Loucy (cell line): ENCODE results near the gene SDK1.

Source experiments
- H2AFZ ChIP-seq: fragments of 200-600 bp; sonication (generic); 2 replicates; pipeline ENCODE4 v1.6.0; 2016; ENCODE audit warnings: antibody characterized with exemption, mild to moderate bottlenecking, low read length, moderate library complexity
- H3F3A ChIP-seq: fragments of 200-600 bp; 2 replicates; pipeline ENCODE4 v1.6.0; 2016; ENCODE audit warnings: antibody characterized with exemption, low read depth, mild to moderate bottlenecking
- H3K27me3 ChIP-seq: fragments of 200-600 bp; sonication (generic); 2 replicates; pipeline ENCODE4 v1.6.1; 2014; ENCODE audit warnings: low read length, mild to moderate bottlenecking; ENCODE audit not compliant: insufficient read depth, poor library complexity, severe bottlenecking
- H3K36me3 ChIP-seq: fragments of 200-600 bp; sonication (generic); 2 replicates; pipeline ENCODE4 v1.6.1; 2016; ENCODE audit warnings: low read length; ENCODE audit not compliant: insufficient read depth
- H3K4me1 ChIP-seq: fragments of 200-600 bp; sonication (generic); 2 replicates; pipeline ENCODE4 v1.5.1; 2014; ENCODE audit warnings: low read length, mild to moderate bottlenecking; ENCODE audit not compliant: insufficient read depth, poor library complexity, severe bottlenecking
- H3K4me2 ChIP-seq: fragments of 200-600 bp; sonication (generic); 2 replicates; pipeline ENCODE4 v1.6.0; 2014; ENCODE audit warnings: antibody characterized with exemption, low read length, low read depth, mild to moderate bottlenecking; ENCODE audit not compliant: poor library complexity, severe bottlenecking
- H3K4me3 ChIP-seq: fragments of 200-600 bp; sonication (generic); 2 replicates; pipeline ENCODE4 v1.5.1; 2014; ENCODE audit warnings: low read length, mild to moderate bottlenecking, mixed read lengths; ENCODE audit not compliant: poor library complexity, severe bottlenecking
- H3K79me2 ChIP-seq: fragments of 200-600 bp; sonication (generic); 2 replicates; pipeline ENCODE4 v1.6.1; 2014; ENCODE audit warnings: low read length; ENCODE audit not compliant: insufficient read depth
- H3K9ac ChIP-seq: fragments of 200-600 bp; sonication (generic); 2 replicates; pipeline ENCODE4 v1.6.0; 2014; ENCODE audit warnings: mild to moderate bottlenecking, low read depth, low read length, moderate library complexity; ENCODE audit not compliant: poor library complexity, severe bottlenecking
- H3K9me2 ChIP-seq: fragments of 200-600 bp; sonication (generic); replicated peaks from 2 replicates; pipeline ENCODE4 v1.6.1; 2016; ENCODE audit warnings: low read depth, low read length, mixed read lengths
- H3K9me3 ChIP-seq: fragments of 200-600 bp; sonication (generic); 2 replicates; pipeline ENCODE4 v1.6.1; 2014; ENCODE audit warnings: mild to moderate bottlenecking, antibody characterized with exemption, low read length, low read depth; ENCODE audit not compliant: insufficient read depth
- H4K20me1 ChIP-seq: fragments of 200-600 bp; sonication (generic); 2 replicates; pipeline ENCODE4 v1.6.0; 2014; ENCODE audit warnings: antibody characterized with exemption, low read length, mild to moderate bottlenecking; ENCODE audit not compliant: insufficient read depth, poor library complexity, severe bottlenecking
- EZH2phosphoT487 ChIP-seq: fragments of 200-600 bp; IDR thresholded peaks from 2 replicates; pipeline ENCODE4 v1.6.1; 2018; ENCODE audit warnings: antibody characterized with exemption, mild to moderate bottlenecking, moderate library complexity, borderline replicate concordance
- TF ChIP-seq, protein P1 (sequence below): fragments of 200-600 bp; sonication (generic); conservative IDR thresholded peaks from 2 replicates; pipeline ENCODE4 v1.5.1; 2014; ENCODE audit warnings: mild to moderate bottlenecking, antibody characterized with exemption, low read length

Gene SDK1

DNA sequence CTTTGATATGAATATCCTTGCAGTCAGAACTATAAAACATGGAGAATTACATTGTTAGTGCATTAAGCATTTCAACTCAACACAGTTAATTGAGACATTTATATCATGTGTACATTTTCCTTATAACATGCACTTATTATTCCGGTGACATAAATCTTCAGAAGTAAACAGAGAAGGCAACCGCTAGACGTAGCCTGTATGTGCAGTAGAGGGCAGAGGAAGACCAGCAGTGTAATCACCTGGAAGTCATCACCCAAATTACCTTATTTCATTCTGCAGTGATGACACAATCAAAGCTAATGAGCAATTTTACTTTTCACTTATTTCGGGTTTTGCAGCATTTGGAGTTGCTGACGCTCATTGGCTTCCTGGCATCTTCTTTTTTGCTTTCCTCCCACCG lies 394.6 kb downstream of the SDK1 start:
- TF ChIP-seq, protein P1, sequence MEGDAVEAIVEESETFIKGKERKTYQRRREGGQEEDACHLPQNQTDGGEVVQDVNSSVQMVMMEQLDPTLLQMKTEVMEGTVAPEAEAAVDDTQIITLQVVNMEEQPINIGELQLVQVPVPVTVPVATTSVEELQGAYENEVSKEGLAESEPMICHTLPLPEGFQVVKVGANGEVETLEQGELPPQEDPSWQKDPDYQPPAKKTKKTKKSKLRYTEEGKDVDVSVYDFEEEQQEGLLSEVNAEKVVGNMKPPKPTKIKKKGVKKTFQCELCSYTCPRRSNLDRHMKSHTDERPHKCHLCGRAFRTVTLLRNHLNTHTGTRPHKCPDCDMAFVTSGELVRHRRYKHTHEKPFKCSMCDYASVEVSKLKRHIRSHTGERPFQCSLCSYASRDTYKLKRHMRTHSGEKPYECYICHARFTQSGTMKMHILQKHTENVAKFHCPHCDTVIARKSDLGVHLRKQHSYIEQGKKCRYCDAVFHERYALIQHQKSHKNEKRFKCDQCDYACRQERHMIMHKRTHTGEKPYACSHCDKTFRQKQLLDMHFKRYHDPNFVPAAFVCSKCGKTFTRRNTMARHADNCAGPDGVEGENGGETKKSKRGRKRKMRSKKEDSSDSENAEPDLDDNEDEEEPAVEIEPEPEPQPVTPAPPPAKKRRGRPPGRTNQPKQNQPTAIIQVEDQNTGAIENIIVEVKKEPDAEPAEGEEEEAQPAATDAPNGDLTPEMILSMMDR, result no peak
- TF ChIP-seq EZH2phosphoT487, result no peak
- Histone ChIP-seq H2AFZ (no peak overlapping the region), H3K27me3 (no peaks in the 10 kb centered on the region), H3K4me3 (no peak overlapping the region), H3K79me2 (no peaks in the 10 kb centered on the region), H3K9ac (no peak overlapping the region), H3K4me2 (no peak overlapping the region), H3K4me1 (no peaks in the 10 kb centered on the region), H3K36me3 (no peaks in the 10 kb centered on the region), H3F3A (no peaks in the 10 kb centered on the region), H3K9me2 (no peaks in the 10 kb centered on the region), H4K20me1 (no peaks in the 10 kb centered on the region), H3K9me3 (no peaks in the 10 kb centered on the region)

DNA sequence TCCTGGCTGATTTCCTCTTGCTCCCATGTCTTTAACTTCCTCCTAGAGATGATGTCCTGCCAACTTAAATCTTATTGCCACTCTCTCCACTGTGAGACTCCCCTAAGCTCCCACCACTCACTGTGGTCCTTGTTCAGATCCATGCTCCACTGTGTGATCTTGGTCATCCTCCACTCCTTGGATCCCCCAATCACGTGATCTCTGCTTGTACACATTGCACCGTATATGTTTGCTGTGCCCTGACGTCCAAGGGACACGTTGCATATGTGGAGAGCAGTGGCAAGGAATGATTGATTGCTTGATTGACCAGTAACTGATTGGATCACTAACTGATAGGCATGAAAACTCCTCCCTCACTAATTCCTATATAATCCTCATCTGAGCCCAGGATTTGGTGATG lies 395.1 kb downstream of the SDK1 start:
- H3F3A ChIP-seq, result no peaks in the 10 kb centered on the region
- H3K9ac ChIP-seq, result no peak overlapping the region
- H3K4me1 ChIP-seq, result no peaks in the 10 kb centered on the region
- H3K79me2 ChIP-seq, result no peaks in the 10 kb centered on the region
- no peak overlapping the region for H3K4me2 ChIP-seq
- H2AFZ ChIP-seq, result no peak overlapping the region
- no peak overlapping the region for H3K4me3 ChIP-seq
- H4K20me1 ChIP-seq, result no peaks in the 10 kb centered on the region
- no peaks in the 10 kb centered on the region for H3K9me3 ChIP-seq
- no peaks in the 10 kb centered on the region for H3K9me2 ChIP-seq
- no peaks in the 10 kb centered on the region for H3K27me3 ChIP-seq
- no peaks in the 10 kb centered on the region for H3K36me3 ChIP-seq
- TF ChIP-seq, protein P1, result no peak
- TF ChIP-seq EZH2phosphoT487, result no peak

DNA sequence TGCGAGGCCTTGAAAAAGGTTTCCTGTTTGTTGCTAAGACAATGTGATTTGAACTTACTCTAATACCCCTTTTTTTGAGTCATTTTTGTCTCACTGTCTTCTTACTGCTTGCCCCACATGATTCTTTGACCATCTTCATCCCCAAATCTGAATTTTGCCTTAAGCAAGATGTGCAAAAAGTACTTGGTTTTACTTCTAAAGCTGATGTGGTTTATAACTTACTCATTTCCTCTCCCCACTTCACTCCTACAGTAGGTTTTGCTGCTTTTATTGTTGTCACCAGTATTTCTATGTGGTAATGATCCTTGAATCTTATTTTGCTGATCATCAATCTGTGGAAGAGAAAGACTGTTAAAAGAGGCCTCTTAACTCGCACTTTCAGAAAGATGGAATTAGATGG lies 396.4 kb downstream of the SDK1 start:
- H3K36me3 ChIP-seq, result no peaks in the 10 kb centered on the region
- H3K79me2 ChIP-seq, result no peaks in the 10 kb centered on the region
- no peaks in the 10 kb centered on the region for H3K27me3 ChIP-seq
- no peaks in the 10 kb centered on the region for H3F3A ChIP-seq
- H3K9me3 ChIP-seq, result no peaks in the 10 kb centered on the region
- no peak overlapping the region for H3K4me3 ChIP-seq
- H3K4me2 ChIP-seq, result no peak overlapping the region
- no peaks in the 10 kb centered on the region for H3K4me1 ChIP-seq
- H2AFZ ChIP-seq, result no peak overlapping the region
- H4K20me1 ChIP-seq, result no peaks in the 10 kb centered on the region
- no peak overlapping the region for H3K9ac ChIP-seq
- H3K9me2 ChIP-seq, result no peaks in the 10 kb centered on the region
- TF ChIP-seq, protein P1, result no peak
- no peak for TF ChIP-seq EZH2phosphoT487
